ENCODE results near the gene GPR146.

GRCh38 chr7:1090236-1090635 is 45.9 kb downstream of the GPR146 start:
- TF ChIP-seq ZNF70 (CRISPR knock-in tag; IDR thresholded peaks at IDR 0.05) (no peak), ARNTL (CRISPR knock-in tag; IDR thresholded peaks at IDR 0.05; ENCODE audit: borderline replicate concordance, low read depth) (no peak), ZNF8 (CRISPR knock-in tag; IDR thresholded peaks at IDR 0.05) (no peak), PATZ1 (CRISPR knock-in tag; IDR thresholded peaks at IDR 0.05; ENCODE audit: borderline replicate concordance) (no peak), RARB (CRISPR knock-in tag; IDR thresholded peaks at IDR 0.05) (no peak), ZNF565 (CRISPR knock-in tag; conservative IDR thresholded peaks at IDR 0.05; ENCODE audit: low read depth) (no peak), CSDC2 (CRISPR knock-in tag; IDR thresholded peaks at IDR 0.05) (no peak), ESRRG (CRISPR knock-in tag; IDR thresholded peaks at IDR 0.05) (no peak), ISL1 (CRISPR knock-in tag; IDR thresholded peaks at IDR 0.05) (no peak), CSRNP3 (CRISPR knock-in tag; IDR thresholded peaks at IDR 0.05) (no peak), TCF4 (CRISPR knock-in tag; IDR thresholded peaks at IDR 0.05; ENCODE audit: borderline replicate concordance) (no peak), POU6F1 (CRISPR knock-in tag; IDR thresholded peaks at IDR 0.05; ENCODE audit: borderline replicate concordance, low read depth) (no peak), GLIS3 (CRISPR knock-in tag; IDR thresholded peaks at IDR 0.05) (no peak)
- TF ChIP-seq, protein P1, sequence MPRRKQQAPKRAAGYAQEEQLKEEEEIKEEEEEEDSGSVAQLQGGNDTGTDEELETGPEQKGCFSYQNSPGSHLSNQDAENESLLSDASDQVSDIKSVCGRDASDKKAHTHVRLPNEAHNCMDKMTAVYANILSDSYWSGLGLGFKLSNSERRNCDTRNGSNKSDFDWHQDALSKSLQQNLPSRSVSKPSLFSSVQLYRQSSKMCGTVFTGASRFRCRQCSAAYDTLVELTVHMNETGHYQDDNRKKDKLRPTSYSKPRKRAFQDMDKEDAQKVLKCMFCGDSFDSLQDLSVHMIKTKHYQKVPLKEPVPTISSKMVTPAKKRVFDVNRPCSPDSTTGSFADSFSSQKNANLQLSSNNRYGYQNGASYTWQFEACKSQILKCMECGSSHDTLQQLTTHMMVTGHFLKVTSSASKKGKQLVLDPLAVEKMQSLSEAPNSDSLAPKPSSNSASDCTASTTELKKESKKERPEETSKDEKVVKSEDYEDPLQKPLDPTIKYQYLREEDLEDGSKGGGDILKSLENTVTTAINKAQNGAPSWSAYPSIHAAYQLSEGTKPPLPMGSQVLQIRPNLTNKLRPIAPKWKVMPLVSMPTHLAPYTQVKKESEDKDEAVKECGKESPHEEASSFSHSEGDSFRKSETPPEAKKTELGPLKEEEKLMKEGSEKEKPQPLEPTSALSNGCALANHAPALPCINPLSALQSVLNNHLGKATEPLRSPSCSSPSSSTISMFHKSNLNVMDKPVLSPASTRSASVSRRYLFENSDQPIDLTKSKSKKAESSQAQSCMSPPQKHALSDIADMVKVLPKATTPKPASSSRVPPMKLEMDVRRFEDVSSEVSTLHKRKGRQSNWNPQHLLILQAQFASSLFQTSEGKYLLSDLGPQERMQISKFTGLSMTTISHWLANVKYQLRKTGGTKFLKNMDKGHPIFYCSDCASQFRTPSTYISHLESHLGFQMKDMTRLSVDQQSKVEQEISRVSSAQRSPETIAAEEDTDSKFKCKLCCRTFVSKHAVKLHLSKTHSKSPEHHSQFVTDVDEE (CRISPR knock-in tag; IDR thresholded peaks at IDR 0.05): no peak
